ENCODE data around the gene PPIA. TPM values are rescaled to one million over a fixed set of nuclear protein-coding genes. Genes with fewer than 3 reads are reported as not detected.
A peak's percentile ranks its signal among the peaks of the same experiment; 100 is the strongest.
"Not testable (repeated sequence)": the region's sequence is repeated elsewhere in the genome, so short reads cannot be mapped to it uniquely, and the experiment has no call there.

The PPIA gene
- total RNA-seq, 3 donors from 2014 or later (not counting 1 experiment from before 2014, with no cell fraction given), result 701 to 727 (median 718) TPM

- Histone ChIP-seq H3K4me3 (ENCODE audit: low read length) (no peak overlapping the region), H3K4me1 (ENCODE audit: control insufficient read depth, insufficient read depth, low read length) (no peaks in the 10 kb centered on the region), H3K9me3 (ENCODE audit: control insufficient read depth, insufficient read depth, low read length) (no peaks in the 10 kb centered on the region), H3K27ac (ENCODE audit: low read length) (no peak overlapping the region), H3K27me3 (ENCODE audit: control insufficient read depth, insufficient read depth, low read length) (no peaks in the 10 kb centered on the region), H3K36me3 (ENCODE audit: control insufficient read depth, insufficient read depth, low read length) (peaks cover 52% of the 10 kb centered on the region)
- no peak for DNase-seq
- Mint-ChIP-seq H3K9me3 (no peaks in the 10 kb centered on the region), H3K4me1 (peaks cover 13 to 18% of the 10 kb centered on the region in 2 donors), H3K27ac (no peak overlapping the region), H3K27me3 (ENCODE audit: low read depth in 2 of 2) (no peaks in the 10 kb centered on the region), H3K4me3 (no peak overlapping the region), H3K36me3 (peaks cover 8% of the 10 kb centered on the region)
- no peak for TF ChIP-seq CTCF (IDR thresholded peaks at IDR 0.05)
- ATAC-seq, result no peak
- 92% methylated on average over 2 of the region's 2 CpGs for WGBS (ENCODE audit: insufficient coverage)
- intact Hi-C loops (cut with micrococcal nuclease), result no loop called here
Observed at GRCh38 chr7:44838751-44839150, 42.3 kb downstream of the PPIA start.

- H3K27ac ChIP-seq (ENCODE audit: low read length); H3K27ac Mint-ChIP-seq; H3K27me3 Mint-ChIP-seq (ENCODE audit: low read depth in 2 of 2); H3K4me3 Mint-ChIP-seq; H3K9me3 ChIP-seq (ENCODE audit: control insufficient read depth, insufficient read depth, low read length); DNase-seq; H3K9me3 Mint-ChIP-seq; H3K4me1 ChIP-seq (ENCODE audit: control insufficient read depth, insufficient read depth, low read length); H3K36me3 Mint-ChIP-seq; H3K27me3 ChIP-seq (ENCODE audit: control insufficient read depth, insufficient read depth, low read length); ATAC-seq; H3K4me3 ChIP-seq (ENCODE audit: low read length): not testable (repeated sequence)
- WGBS (ENCODE audit: insufficient coverage), result 95% methylated on average over 8 of the region's 8 CpGs
- H3K4me1 Mint-ChIP-seq, result peaks cover 38 to 45% of the 10 kb centered on the region in 2 donors
- intact Hi-C loops (cut with micrococcal nuclease), result loop anchor here (10.0 kb wide), 1 partner anchor 182 kb away; no protein-coding TSS in a partner anchor
- H3K36me3 ChIP-seq (ENCODE audit: control insufficient read depth, insufficient read depth, low read length), result peaks cover 28% of the 10 kb centered on the region
Observed at GRCh38 chr7:44842675-44843074, 46.2 kb downstream of the PPIA start.

DNA sequence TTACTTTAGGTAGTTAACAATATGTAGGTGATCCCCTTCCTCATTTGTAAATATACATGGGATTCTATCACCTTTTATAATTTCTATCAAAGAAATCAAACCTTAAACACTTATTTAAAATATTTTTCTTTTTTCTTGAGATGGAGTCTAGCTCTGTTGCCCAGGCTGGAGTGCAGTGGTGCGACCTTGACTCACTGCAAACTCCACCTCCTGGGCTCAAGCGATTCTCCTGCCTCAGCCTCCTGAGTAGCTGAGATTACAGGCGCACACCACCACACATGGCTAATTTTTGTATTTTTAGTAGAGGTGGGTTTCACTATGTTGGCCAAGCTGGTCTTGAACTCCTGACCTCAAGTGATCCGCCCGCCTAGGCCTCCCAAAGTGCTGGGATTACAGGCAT lies 47.0 kb downstream of the PPIA start:
- H3K27me3 Mint-ChIP-seq (ENCODE audit: low read depth in 2 of 2); H3K27ac ChIP-seq (ENCODE audit: low read length); H3K9me3 Mint-ChIP-seq; H3K4me1 ChIP-seq (ENCODE audit: control insufficient read depth, insufficient read depth, low read length); H3K9me3 ChIP-seq (ENCODE audit: control insufficient read depth, insufficient read depth, low read length); H3K27ac Mint-ChIP-seq; H3K4me3 Mint-ChIP-seq; H3K4me3 ChIP-seq (ENCODE audit: low read length); ATAC-seq; H3K27me3 ChIP-seq (ENCODE audit: control insufficient read depth, insufficient read depth, low read length); H3K36me3 Mint-ChIP-seq; DNase-seq: not testable (repeated sequence)
- H3K4me1 Mint-ChIP-seq, result peaks cover 43 to 51% of the 10 kb centered on the region in 2 donors
- intact Hi-C loops (cut with micrococcal nuclease), result loop anchor here (10.0 kb wide), 1 partner anchor 181 kb away; no protein-coding TSS in a partner anchor
- H3K36me3 ChIP-seq (ENCODE audit: control insufficient read depth, insufficient read depth, low read length), result peaks cover 25% of the 10 kb centered on the region
- 100% methylated on average over 5 of the region's 5 CpGs for WGBS (ENCODE audit: insufficient coverage)

DNA sequence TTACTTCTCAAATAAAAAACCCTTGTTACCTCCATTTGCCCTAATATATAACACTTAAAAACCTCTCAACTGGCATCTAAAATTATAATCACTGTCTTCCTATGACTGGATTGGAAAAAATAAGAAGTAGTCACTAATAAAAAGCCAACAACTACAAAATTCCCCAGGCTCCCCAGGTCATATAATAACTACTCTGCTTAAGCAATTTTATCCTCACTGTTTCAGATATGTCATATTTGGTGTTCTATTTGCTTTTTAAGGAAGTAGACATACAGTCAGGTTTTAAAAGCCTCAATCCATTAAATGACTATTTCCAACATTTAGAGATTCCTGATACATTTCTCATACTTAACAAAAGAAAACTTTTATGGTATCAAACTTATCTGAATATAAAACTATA lies 49.0 kb downstream of the PPIA start:
- ATAC-seq, result no peak
- peak overlapping the region; percentile 98 for H3K4me3 Mint-ChIP-seq
- H3K36me3 ChIP-seq (ENCODE audit: control insufficient read depth, insufficient read depth, low read length), result peaks cover 12% of the 10 kb centered on the region
- no peak overlapping the region for H3K27ac ChIP-seq (ENCODE audit: low read length)
- H3K4me1 ChIP-seq (ENCODE audit: control insufficient read depth, insufficient read depth, low read length), result peaks cover 15% of the 10 kb centered on the region
- no peak for TF ChIP-seq CTCF (IDR thresholded peaks at IDR 0.05)
- H3K4me1 Mint-ChIP-seq, result peaks cover 39 to 46% of the 10 kb centered on the region in 2 donors
- H3K9me3 Mint-ChIP-seq, result no peaks in the 10 kb centered on the region
- no peaks in the 10 kb centered on the region for H3K27me3 Mint-ChIP-seq (ENCODE audit: low read depth in 2 of 2)
- H3K4me3 ChIP-seq (ENCODE audit: low read length), result no peak overlapping the region
- no peaks in the 10 kb centered on the region for H3K9me3 ChIP-seq (ENCODE audit: control insufficient read depth, insufficient read depth, low read length)
- no peaks in the 10 kb centered on the region for H3K27me3 ChIP-seq (ENCODE audit: control insufficient read depth, insufficient read depth, low read length)
- peaks cover 8% of the 10 kb centered on the region for H3K36me3 Mint-ChIP-seq
- DNase-seq, result no peak
- intact Hi-C loops (cut with micrococcal nuclease), result loop anchor here (5.0 to 10.0 kb wide), 5 partner anchors 98 to 358 kb away; partner anchors contain the start of genes MYO1G, TBRG4 and ZMIZ2
- peak overlapping the region; percentile 98 to 99 for H3K27ac Mint-ChIP-seq

DNA sequence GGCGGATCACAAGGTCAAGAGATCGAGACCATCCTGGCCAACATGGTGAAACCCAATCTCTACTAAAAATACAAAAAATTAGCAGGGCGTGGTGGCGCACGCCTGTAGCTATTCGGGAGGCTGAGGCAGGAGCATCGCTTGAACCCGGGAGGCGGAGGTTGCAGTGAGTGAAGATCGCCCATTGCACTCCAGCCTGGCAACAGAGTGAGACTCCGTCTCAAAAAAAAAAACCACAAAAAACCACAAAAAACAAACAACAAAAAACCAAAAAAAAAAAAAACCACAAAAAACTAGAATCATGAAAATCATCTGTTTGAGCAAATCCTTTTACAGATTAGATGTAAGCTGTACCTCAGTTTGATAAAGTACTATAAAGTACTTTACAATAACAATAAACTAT lies 49.9 kb downstream of the PPIA start:
- not testable (repeated sequence) for H3K36me3 Mint-ChIP-seq; H3K9me3 ChIP-seq (ENCODE audit: control insufficient read depth, insufficient read depth, low read length); H3K27me3 ChIP-seq (ENCODE audit: control insufficient read depth, insufficient read depth, low read length); H3K9me3 Mint-ChIP-seq; H3K36me3 ChIP-seq (ENCODE audit: control insufficient read depth, insufficient read depth, low read length); H3K27me3 Mint-ChIP-seq (ENCODE audit: low read depth in 2 of 2); ATAC-seq
- peak overlapping the region; percentile 83 for H3K4me3 ChIP-seq (ENCODE audit: low read length)
- DNase-seq, result peak; percentile 20 to 55
- H3K4me1 ChIP-seq (ENCODE audit: control insufficient read depth, insufficient read depth, low read length), result peaks cover 15% of the 10 kb centered on the region
- WGBS (ENCODE audit: insufficient coverage), result 12% methylated on average over 11 of the region's 11 CpGs
- Mint-ChIP-seq H3K4me3 (peak overlapping the region; percentile 98), H3K27ac (peak overlapping the region; percentile 98 to 99), H3K4me1 (peaks cover 39 to 46% of the 10 kb centered on the region in 2 donors)
- intact Hi-C loops (cut with micrococcal nuclease), result loop anchor here (2.0 to 10.0 kb wide), 7 partner anchors 99 to 359 kb away; partner anchors contain the start of genes MYO1G, TBRG4 and ZMIZ2
- H3K27ac ChIP-seq (ENCODE audit: low read length), result peak overlapping the region; percentile 100

Measured in natural killer cell (primary cell).